RWPE1 (cell line): ENCODE data around the gene FOXP1.

ENCODE experiments used
- CTCF ChIA-PET: fragments of 350-600 bp; sonication (Branson Sonifier 250); formaldehyde crosslinking; extraction: SDS; loops from one replicate; lab custom pipeline; 2021; lab: Yijun Ruan, JAX
- POLR2A ChIA-PET: fragments of 400-600 bp; formaldehyde crosslinking; extraction: SDS; loops from one replicate; lab custom pipeline; 2020; ENCODE audit warnings: antibody characterized with exemption; ENCODE audit not compliant: low non-redundant PET; lab: Yijun Ruan, JAX
- DNase-seq: peaks from one replicate; pipeline ENCODE4 v3.0.0; 2012; ENCODE audit warnings: low spot score
- H3K27ac ChIP-seq: fragments of 450-650 bp; 2 replicates; pipeline ENCODE4 v1.5.1; 2017
- CTCF ChIP-seq: fragments of 450-650 bp; conservative IDR thresholded peaks from 2 replicates; pipeline ENCODE4 v1.5.1; 2017; ENCODE audit warnings: low read depth, mild to moderate bottlenecking

The FOXP1 gene

GRCh38 chr3:71282976-71283375 lies 300.6 kb downstream of the FOXP1 start:
- no peak for TF ChIP-seq CTCF
- DNase-seq, result no peak
- CTCF ChIA-PET, result no interaction called here
- POLR2A ChIA-PET, result no interaction called here
- no peak overlapping the region for H3K27ac ChIP-seq

- TF ChIP-seq CTCF, result no peak
- ChIA-PET CTCF (no interaction called here), POLR2A (no interaction called here)
- DNase-seq, result no peak
- no peak overlapping the region for H3K27ac ChIP-seq
Measured at GRCh38 chr3:71281280-71281679, 302.2 kb downstream of the FOXP1 start.

GRCh38 chr3:71277341-71277740 lies 306.2 kb downstream of the FOXP1 start:
- ChIA-PET CTCF (no interaction called here), POLR2A (no interaction called here)
- no peak overlapping the region for H3K27ac ChIP-seq
- no peak for DNase-seq
- no peak for TF ChIP-seq CTCF

GRCh38 chr3:71276531-71276930 lies 307.0 kb downstream of the FOXP1 start:
- ChIA-PET POLR2A (interaction anchor here (0.6 kb wide), 1 partner anchor 120 kb away, joined by 4 read pairs; no protein-coding TSS in a partner anchor), CTCF (no interaction called here)
- H3K27ac ChIP-seq, result no peak overlapping the region
- no peak for DNase-seq
- no peak for TF ChIP-seq CTCF

GRCh38 chr3:71273453-71273852 lies 310.1 kb downstream of the FOXP1 start:
- ChIA-PET CTCF (no interaction called here), POLR2A (no interaction called here)
- no peak for TF ChIP-seq CTCF
- no peak overlapping the region for H3K27ac ChIP-seq
- DNase-seq, result no peak

- no peak for DNase-seq
- ChIA-PET POLR2A (no interaction called here), CTCF (interaction anchor here (0.5 kb wide), 1 partner anchor 340 kb away, joined by 3 read pairs; no protein-coding TSS in a partner anchor)
- TF ChIP-seq CTCF, result no peak
- H3K27ac ChIP-seq, result no peak overlapping the region
Measured at GRCh38 chr3:71271596-71271995, 311.9 kb downstream of the FOXP1 start.
